NCI-H82 treated with DMSO at 0.1 percent for 48 hours (cell line): Measurements from ENCODE around the gene GAL3ST2.
"Not testable (repeated sequence)": the region's sequence is repeated elsewhere in the genome, so short reads cannot be mapped to it uniquely, and the experiment has no call there.

ENCODE experiments used
- DNase-seq: peaks from one replicate; lab custom pipeline; 2025; ENCODE audit not compliant: unreplicated experiment; lab: John Stamatoyannopoulos, UW

GAL3ST2 gene

GRCh38 chr2:241767464-241768250 lies 9.0 kb upstream of the GAL3ST2 start:
- DNase-seq = no peak

- no peak for DNase-seq
Measured at GRCh38 chr2:241768251-241768711, 8.3 kb upstream of the GAL3ST2 start.

- no peak for DNase-seq
Measured at GRCh38 chr2:241768850-241769249, 7.8 kb upstream of the GAL3ST2 start.

- no peak for DNase-seq
Measured at GRCh38 chr2:241769819-241770184, 6.8 kb upstream of the GAL3ST2 start.

- DNase-seq = no peak
Measured at GRCh38 chr2:241770185-241770935, 6.3 kb upstream of the GAL3ST2 start.

GRCh38 chr2:241770936-241771285 lies 5.7 kb upstream of the GAL3ST2 start:
- no peak for DNase-seq

- DNase-seq = peak; percentile 85
Measured at GRCh38 chr2:241771286-241772062, 5.1 kb upstream of the GAL3ST2 start.

- peak; percentile 54 for DNase-seq
Measured at GRCh38 chr2:241772063-241772499, 4.5 kb upstream of the GAL3ST2 start.

- no peak for DNase-seq
Measured at GRCh38 chr2:241773511-241774418, 2.9 kb upstream of the GAL3ST2 start.

- no peak for DNase-seq
Measured at GRCh38 chr2:241774419-241775222, 2.0 kb upstream of the GAL3ST2 start.

GRCh38 chr2:241775223-241776177 lies 1.1 kb upstream of the GAL3ST2 start:
- no peak for DNase-seq

GRCh38 chr2:241777170-241777685 lies 606 bp downstream of the GAL3ST2 start:
- DNase-seq = no peak

- DNase-seq = no peak
Measured at GRCh38 chr2:241777686-241778627, 1.3 kb downstream of the GAL3ST2 start.

- no peak for DNase-seq
Measured at GRCh38 chr2:241780939-241781569, 4.4 kb downstream of the GAL3ST2 start.

GRCh38 chr2:241782053-241782452 lies 5.4 kb downstream of the GAL3ST2 start:
- DNase-seq = not testable (repeated sequence)

- no peak for DNase-seq
Measured at GRCh38 chr2:241788135-241788534, 11.5 kb downstream of the GAL3ST2 start.

- DNase-seq = no peak
Measured at GRCh38 chr2:241788572-241788971, 11.9 kb downstream of the GAL3ST2 start.
